ENCODE data around the gene LY6G6D.

The LY6G6D gene

DNA sequence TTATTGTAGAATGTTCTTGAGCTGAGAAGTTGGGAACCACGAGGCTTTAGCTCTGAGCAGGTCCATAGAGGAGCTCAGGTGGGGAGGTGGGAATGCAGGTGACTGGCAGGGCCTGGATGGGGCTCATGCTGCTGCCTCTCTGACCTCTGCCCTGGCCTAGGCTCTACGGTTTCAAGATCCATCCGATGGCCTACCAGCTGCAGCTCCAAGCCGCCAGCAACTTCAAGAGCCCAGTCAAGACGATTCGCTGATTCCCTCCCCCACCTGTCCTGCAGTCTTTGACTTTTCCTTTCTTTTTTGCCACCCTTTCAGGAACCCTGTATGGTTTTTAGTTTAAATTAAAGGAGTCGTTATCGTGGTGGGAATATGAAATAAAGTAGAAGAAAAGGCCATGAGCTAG lies 45.5 kb upstream of the LY6G6D start, which contains the start of gene LY6G5B:
LY6G5B (plus strand) TSS at position 301 of the 400 bp plus-strand sequence. CDS start 975 bp downstream, outside the sequence.
- Histone ChIP-seq H3K4me1 (ENCODE audit: control insufficient read depth, low read length) (peaks cover 13% of the 10 kb centered on the region), H3K27me3 (ENCODE audit: control insufficient read depth, low read length) (no peaks in the 10 kb centered on the region), H3K9me3 (ENCODE audit: control insufficient read depth, insufficient read depth, low read length) (no peaks in the 10 kb centered on the region), H3K4me3 (ENCODE audit: low read length) (no peak within 1 kb of the TSS), H3K27ac (ENCODE audit: low read depth, low read length) (no peak within 1 kb of the TSS), H3K4me2 (ENCODE audit: low read length) (no peak within 1 kb of the TSS), H3F3A (ENCODE audit: control insufficient read depth, insufficient read depth) (peaks cover 7% of the 10 kb centered on the region), H3K9me2 (replicated peaks; ENCODE audit: control insufficient read depth, low read length) (no peaks in the 10 kb centered on the region), H3K79me2 (ENCODE audit: control insufficient read depth, low read length) (peaks cover 37% of the 10 kb centered on the region), H3K36me3 (ENCODE audit: control insufficient read depth, low read length) (peaks cover 74% of the 10 kb centered on the region), H4K20me1 (ENCODE audit: control insufficient read depth, insufficient read depth, low read depth, low read length) (peaks cover 11% of the 10 kb centered on the region; the same call in 1 of the 2 replicates)
- TF ChIP-seq EZH2phosphoT487 (IDR thresholded peaks at IDR 0.05; ENCODE audit: borderline replicate concordance, low read length), result no peak
- TF ChIP-seq, protein P1, sequence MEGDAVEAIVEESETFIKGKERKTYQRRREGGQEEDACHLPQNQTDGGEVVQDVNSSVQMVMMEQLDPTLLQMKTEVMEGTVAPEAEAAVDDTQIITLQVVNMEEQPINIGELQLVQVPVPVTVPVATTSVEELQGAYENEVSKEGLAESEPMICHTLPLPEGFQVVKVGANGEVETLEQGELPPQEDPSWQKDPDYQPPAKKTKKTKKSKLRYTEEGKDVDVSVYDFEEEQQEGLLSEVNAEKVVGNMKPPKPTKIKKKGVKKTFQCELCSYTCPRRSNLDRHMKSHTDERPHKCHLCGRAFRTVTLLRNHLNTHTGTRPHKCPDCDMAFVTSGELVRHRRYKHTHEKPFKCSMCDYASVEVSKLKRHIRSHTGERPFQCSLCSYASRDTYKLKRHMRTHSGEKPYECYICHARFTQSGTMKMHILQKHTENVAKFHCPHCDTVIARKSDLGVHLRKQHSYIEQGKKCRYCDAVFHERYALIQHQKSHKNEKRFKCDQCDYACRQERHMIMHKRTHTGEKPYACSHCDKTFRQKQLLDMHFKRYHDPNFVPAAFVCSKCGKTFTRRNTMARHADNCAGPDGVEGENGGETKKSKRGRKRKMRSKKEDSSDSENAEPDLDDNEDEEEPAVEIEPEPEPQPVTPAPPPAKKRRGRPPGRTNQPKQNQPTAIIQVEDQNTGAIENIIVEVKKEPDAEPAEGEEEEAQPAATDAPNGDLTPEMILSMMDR (IDR thresholded peaks at IDR 0.05; ENCODE audit: low read depth, low read length, poor library complexity, severe bottlenecking), result no peak

DNA sequence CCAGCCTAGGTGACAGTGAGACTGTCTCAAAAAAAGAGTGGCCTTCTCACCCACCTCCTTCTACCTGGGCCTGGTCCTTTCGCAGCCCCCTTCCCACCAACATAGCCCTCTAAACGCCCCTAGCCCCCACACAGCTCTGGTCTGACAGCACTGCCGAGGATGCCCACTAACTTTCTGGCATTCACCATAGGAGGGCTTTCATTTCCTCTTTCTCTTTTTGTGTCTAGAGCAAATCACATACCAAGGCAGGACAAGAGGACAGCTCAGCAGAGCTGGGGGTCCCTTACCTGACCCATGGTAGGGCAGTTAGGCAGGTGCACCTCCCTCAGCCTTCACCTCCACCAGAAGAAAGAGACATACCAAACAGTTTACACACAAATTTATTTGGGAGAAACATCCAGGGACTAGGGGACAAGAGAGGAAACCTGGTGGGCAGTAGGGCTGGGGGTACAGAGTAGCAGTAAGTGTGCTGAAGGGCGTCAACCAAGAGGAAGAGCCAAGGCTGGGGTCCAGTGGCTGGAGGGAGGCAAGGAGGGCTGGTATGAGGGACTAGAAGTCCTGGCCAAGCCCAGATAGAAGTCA lies 38.7 kb upstream of the LY6G6D start:
- Histone ChIP-seq H3K79me2 (ENCODE audit: control insufficient read depth, low read length) (no peaks in the 10 kb centered on the region), H3F3A (ENCODE audit: control insufficient read depth, insufficient read depth) (peaks cover 17% of the 10 kb centered on the region), H3K9me2 (replicated peaks; ENCODE audit: control insufficient read depth, low read length) (no peaks in the 10 kb centered on the region), H3K27me3 (ENCODE audit: control insufficient read depth, low read length) (peaks cover 26% of the 10 kb centered on the region), H3K36me3 (ENCODE audit: control insufficient read depth, low read length) (peaks cover 19% of the 10 kb centered on the region), H3K4me3 (ENCODE audit: low read length) (no peak overlapping the region), H3K27ac (ENCODE audit: low read depth, low read length) (no peak overlapping the region), H3K4me2 (ENCODE audit: low read length) (no peak overlapping the region), H4K20me1 (ENCODE audit: control insufficient read depth, insufficient read depth, low read depth, low read length) (no peaks in the 10 kb centered on the region), H3K4me1 (ENCODE audit: control insufficient read depth, low read length) (peaks cover 12% of the 10 kb centered on the region), H3K9me3 (ENCODE audit: control insufficient read depth, insufficient read depth, low read length) (no peaks in the 10 kb centered on the region)
- TF ChIP-seq, protein P1 (IDR thresholded peaks at IDR 0.05; ENCODE audit: low read depth, low read length, poor library complexity, severe bottlenecking), result no peak
- TF ChIP-seq EZH2phosphoT487 (IDR thresholded peaks at IDR 0.05; ENCODE audit: borderline replicate concordance, low read length), result no peak

DNA sequence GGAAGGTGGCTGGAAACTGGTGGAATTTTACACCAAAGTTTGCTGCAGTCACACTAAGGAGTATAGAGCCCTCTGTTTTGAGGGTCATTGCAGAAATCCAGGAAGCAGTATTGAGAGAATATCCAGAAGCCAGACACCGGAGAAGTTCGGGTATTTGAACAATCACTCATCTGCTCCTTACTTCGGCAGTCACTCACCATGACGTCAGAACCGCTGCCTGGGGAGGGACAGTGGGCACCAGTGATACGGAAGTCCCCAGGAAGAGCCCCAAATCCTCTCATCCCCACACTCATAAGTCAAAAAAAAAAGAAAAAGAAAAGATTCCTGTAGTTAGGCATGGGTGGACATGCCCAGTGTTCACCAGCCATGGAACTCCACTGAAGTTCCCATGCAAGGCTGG lies 38.2 kb upstream of the LY6G6D start:
- Histone ChIP-seq H3K27ac (ENCODE audit: low read depth, low read length) (no peak overlapping the region), H3K36me3 (ENCODE audit: control insufficient read depth, low read length) (peaks cover 14% of the 10 kb centered on the region), H3K4me1 (ENCODE audit: control insufficient read depth, low read length) (peaks cover 16% of the 10 kb centered on the region), H3K27me3 (ENCODE audit: control insufficient read depth, low read length) (peaks cover 26% of the 10 kb centered on the region), H3K79me2 (ENCODE audit: control insufficient read depth, low read length) (no peaks in the 10 kb centered on the region), H3K4me3 (ENCODE audit: low read length) (no peak overlapping the region), H3K4me2 (ENCODE audit: low read length) (no peak overlapping the region), H3F3A (ENCODE audit: control insufficient read depth, insufficient read depth) (peaks cover 17% of the 10 kb centered on the region), H3K9me2 (replicated peaks; ENCODE audit: control insufficient read depth, low read length) (no peaks in the 10 kb centered on the region), H4K20me1 (ENCODE audit: control insufficient read depth, insufficient read depth, low read depth, low read length) (no peaks in the 10 kb centered on the region), H3K9me3 (ENCODE audit: control insufficient read depth, insufficient read depth, low read length) (no peaks in the 10 kb centered on the region)
- no peak for TF ChIP-seq EZH2phosphoT487 (IDR thresholded peaks at IDR 0.05; ENCODE audit: borderline replicate concordance, low read length)
- TF ChIP-seq, protein P1 (IDR thresholded peaks at IDR 0.05; ENCODE audit: low read depth, low read length, poor library complexity, severe bottlenecking), result no peak
